CD8-positive, alpha-beta memory T cell (primary cell): ENCODE data around the gene DTX3L. TPM values are rescaled to one million over a fixed set of nuclear protein-coding genes. Genes with fewer than 3 reads are reported as not detected.

Source experiments
- CTCF ChIA-PET: fragments of 350-600 bp; sonication (Branson Sonifier 250); formaldehyde crosslinking; loops from one replicate; lab custom pipeline; 2021; ENCODE audit warnings: antibody characterized with exemption; lab: Charles Lee
- POLR2A ChIA-PET: fragments of 350-600 bp; sonication (Branson Sonifier 250); formaldehyde crosslinking; loops from one replicate; lab custom pipeline; 2021; ENCODE audit warnings: antibody characterized with exemption; lab: Charles Lee
- DNase-seq, 5 donors: peaks; one replicate each; pipeline versions ENCODE4 v3.0.0 to v3.0.0-alpha.2; 2020 to 2022; ENCODE audit warnings: mixed read lengths in 1 of 5
- H3K27ac ChIP-seq: one replicate; pipeline ENCODE4 v1.7.0; 2013; ENCODE audit warnings: low read depth, mild to moderate bottlenecking, low read length, moderate library complexity
- H3K27me3 ChIP-seq: 2 replicates; pipeline ENCODE4 v1.7.0; 2013; ENCODE audit warnings: low read length, mild to moderate bottlenecking; ENCODE audit not compliant: insufficient read depth, poor library complexity, severe bottlenecking
- H3K36me3 ChIP-seq: 2 replicates; pipeline ENCODE4 v1.7.0; 2013; ENCODE audit warnings: mild to moderate bottlenecking, low read length, moderate library complexity; ENCODE audit not compliant: insufficient read depth
- H3K4me1 ChIP-seq: 2 replicates; pipeline ENCODE4 v1.7.0; 2013; ENCODE audit warnings: mild to moderate bottlenecking, low read length, moderate library complexity; ENCODE audit not compliant: insufficient read depth
- H3K4me3 ChIP-seq: 2 replicates; pipeline ENCODE4 v1.7.0; 2013; ENCODE audit warnings: mild to moderate bottlenecking, low read length
- H3K9me3 ChIP-seq: 2 replicates; pipeline ENCODE4 v1.7.0; 2013; ENCODE audit warnings: mild to moderate bottlenecking, low read length
- H3K27ac Mint-ChIP-seq, 8 donors: one replicate each; pipeline ENCODE4 v1.8.0; 2020 to 2021; ENCODE audit warnings: mixed read lengths in 8 of 8, mild to moderate bottlenecking in 6 of 8, inconsistent platforms in 3 of 8, moderate library complexity in 3 of 8
- H3K27me3 Mint-ChIP-seq, 2 donors: one replicate each; pipeline ENCODE4 v1.8.0; 2020 to 2021; ENCODE audit warnings: mixed read lengths in 2 of 2, mild to moderate bottlenecking in 1 of 2, moderate library complexity in 1 of 2
- H3K36me3 Mint-ChIP-seq, 3 donors: one replicate each; pipeline ENCODE4 v1.8.0; 2020 to 2021; ENCODE audit warnings: mixed read lengths in 3 of 3, inconsistent platforms in 1 of 3, mild to moderate bottlenecking in 1 of 3
- H3K4me1 Mint-ChIP-seq, 3 donors: one replicate each; pipeline ENCODE4 v1.8.0; 2020 to 2021; ENCODE audit warnings: mixed read lengths in 3 of 3, inconsistent platforms in 1 of 3, mild to moderate bottlenecking in 1 of 3
- H3K4me3 Mint-ChIP-seq, 7 donors: one replicate each; pipeline ENCODE4 v1.8.0; 2020 to 2021; ENCODE audit warnings: mixed read lengths in 7 of 7, mild to moderate bottlenecking in 6 of 7, moderate library complexity in 4 of 7, inconsistent platforms in 2 of 7
- H3K9me3 Mint-ChIP-seq, 5 donors: one replicate each; pipeline ENCODE4 v1.8.0; 2020 to 2022; ENCODE audit warnings: mixed read lengths in 5 of 5, mild to moderate bottlenecking in 3 of 5, moderate library complexity in 2 of 5, inconsistent platforms in 1 of 5
- polyA plus RNA-seq: library from polyadenylated mRNA; unstranded; fragments of 300-500 nt; fragmentation: Illumina TruSeq; gene quantifications from one replicate; pipeline ENCODE4 v1.2.3, GENCODE V29; 2021
- total RNA-seq, 2 experiments: library from RNA; stranded (reverse); gene quantifications; one replicate each; pipeline ENCODE4 v1.2.3, GENCODE V29; 2021

Gene DTX3L
- total and polyA plus RNA-seq, 3 experiments from 2014 or later = 22.9 to 31.2 (median 24.3) TPM

- Histone ChIP-seq H3K27ac (no peak overlapping the region), H3K4me3 (no peak overlapping the region), H3K27me3 (no peaks in the 10 kb centered on the region), H3K36me3 (no peaks in the 10 kb centered on the region), H3K9me3 (no peaks in the 10 kb centered on the region), H3K4me1 (no peaks in the 10 kb centered on the region)
- Mint-ChIP-seq H3K4me3 (no peak overlapping the region), H3K9me3 (no peaks in the 10 kb centered on the region), H3K36me3 (peaks cover 6 to 32% (median 12%) of the 10 kb centered on the region in 3 donors), H3K4me1 (peaks cover 22 to 56% (median 46%) of the 10 kb centered on the region in 3 donors), H3K27me3 (no peaks in the 10 kb centered on the region), H3K27ac (no peak overlapping the region)
- no peak for DNase-seq
- POLR2A ChIA-PET = no interaction called here
- CTCF ChIA-PET = no interaction called here
Measured at GRCh38 chr3:122589297-122589696, 25.2 kb downstream of the DTX3L start.

- Histone ChIP-seq H3K4me3 (no peak overlapping the region), H3K36me3 (no peaks in the 10 kb centered on the region), H3K27ac (no peak overlapping the region), H3K9me3 (no peaks in the 10 kb centered on the region), H3K4me1 (no peaks in the 10 kb centered on the region), H3K27me3 (no peaks in the 10 kb centered on the region)
- Mint-ChIP-seq H3K9me3 (no peaks in the 10 kb centered on the region), H3K4me1 (peaks cover 17 to 49% (median 38%) of the 10 kb centered on the region in 3 donors), H3K27ac (no peak overlapping the region), H3K4me3 (no peak overlapping the region), H3K36me3 (peaks cover 5 to 22% (median 13%) of the 10 kb centered on the region in 3 donors), H3K27me3 (no peaks in the 10 kb centered on the region)
- POLR2A ChIA-PET = no interaction called here
- DNase-seq = no peak
- CTCF ChIA-PET = no interaction called here
Measured at GRCh38 chr3:122590610-122591009, 26.5 kb downstream of the DTX3L start.

GRCh38 chr3:122594025-122594424 is 29.9 kb downstream of the DTX3L start:
- Mint-ChIP-seq H3K36me3 (peaks cover 13 to 30% (median 20%) of the 10 kb centered on the region in 3 donors), H3K4me3 (no peak overlapping the region), H3K27ac (peak overlapping the region in 1 of 8 donors; percentile 17), H3K4me1 (peaks cover 10 to 29% (median 17%) of the 10 kb centered on the region in 3 donors), H3K9me3 (peaks cover 0 to 5% (median 0%) of the 10 kb centered on the region in 5 donors), H3K27me3 (no peaks in the 10 kb centered on the region)
- DNase-seq = no peak
- Histone ChIP-seq H3K27me3 (no peaks in the 10 kb centered on the region), H3K36me3 (no peaks in the 10 kb centered on the region), H3K27ac (no peak overlapping the region), H3K9me3 (no peaks in the 10 kb centered on the region), H3K4me3 (no peak overlapping the region), H3K4me1 (no peaks in the 10 kb centered on the region)
- POLR2A ChIA-PET = no interaction called here
- CTCF ChIA-PET = no interaction called here

GRCh38 chr3:122598151-122598550 is 34.0 kb downstream of the DTX3L start:
- Mint-ChIP-seq H3K4me3 (no peak overlapping the region), H3K4me1 (peaks cover 25 to 32% (median 29%) of the 10 kb centered on the region in 3 donors), H3K9me3 (peaks cover 0 to 5% (median 0%) of the 10 kb centered on the region in 5 donors), H3K27ac (peak overlapping the region in 5 of 8 donors; percentile 8 to 67 (median 44)), H3K36me3 (peaks cover 14 to 22% (median 21%) of the 10 kb centered on the region in 3 donors), H3K27me3 (no peaks in the 10 kb centered on the region)
- POLR2A ChIA-PET = no interaction called here
- Histone ChIP-seq H3K4me3 (no peak overlapping the region), H3K27ac (no peak overlapping the region), H3K9me3 (no peaks in the 10 kb centered on the region), H3K27me3 (no peaks in the 10 kb centered on the region), H3K4me1 (no peaks in the 10 kb centered on the region), H3K36me3 (no peaks in the 10 kb centered on the region)
- CTCF ChIA-PET = no interaction called here
- DNase-seq = no peak

GRCh38 chr3:122598556-122598955 is 34.4 kb downstream of the DTX3L start:
- peaks cover 28 to 34% (median 32%) of the 10 kb centered on the region in 3 donors for H3K4me1 Mint-ChIP-seq
- H3K36me3 Mint-ChIP-seq = peaks cover 14 to 24% (median 23%) of the 10 kb centered on the region in 3 donors
- CTCF ChIA-PET = no interaction called here

GRCh38 chr3:122602011-122602710 is 38.0 kb downstream of the DTX3L start:
- Histone ChIP-seq H3K4me1 (no peaks in the 10 kb centered on the region), H3K27me3 (no peaks in the 10 kb centered on the region), H3K9me3 (no peaks in the 10 kb centered on the region), H3K4me3 (no peak overlapping the region), H3K27ac (no peak overlapping the region), H3K36me3 (no peaks in the 10 kb centered on the region)
- peaks cover 6 to 24% (median 13%) of the 10 kb centered on the region in 3 donors for H3K36me3 Mint-ChIP-seq
- ChIA-PET POLR2A (no interaction called here), CTCF (interaction anchor here (1.2 kb wide), 1 partner anchor 37 kb away, joined by 4 read pairs; the partner anchor contains the start of genes DTX3L and PARP9)
- no peak overlapping the region for H3K4me3 Mint-ChIP-seq
- no peak for DNase-seq
- H3K27ac Mint-ChIP-seq = peak overlapping the region in 2 of 8 donors; percentile 4 to 43
- no peaks in the 10 kb centered on the region for H3K27me3 Mint-ChIP-seq
- no peaks in the 10 kb centered on the region for H3K9me3 Mint-ChIP-seq
- H3K4me1 Mint-ChIP-seq = peaks cover 24 to 32% (median 28%) of the 10 kb centered on the region in 3 donors

More at GRCh38 chr3:122598556-122598955, 34.4 kb downstream of the DTX3L start:
- no peaks in the 10 kb centered on the region for H3K4me1 ChIP-seq
- no peak for DNase-seq
- H3K9me3 ChIP-seq = no peaks in the 10 kb centered on the region
- POLR2A ChIA-PET = no interaction called here
- peak overlapping the region in 4 of 8 donors; percentile 8 to 67 (median 54) for H3K27ac Mint-ChIP-seq
- no peak overlapping the region for H3K4me3 ChIP-seq
- no peaks in the 10 kb centered on the region for H3K27me3 Mint-ChIP-seq
- H3K4me3 Mint-ChIP-seq = no peak overlapping the region
- H3K9me3 Mint-ChIP-seq = peaks cover 0 to 5% (median 0%) of the 10 kb centered on the region in 5 donors
- H3K27me3 ChIP-seq = no peaks in the 10 kb centered on the region
- H3K36me3 ChIP-seq = no peaks in the 10 kb centered on the region
- H3K27ac ChIP-seq = no peak overlapping the region

- Mint-ChIP-seq H3K9me3 (no peaks in the 10 kb centered on the region), H3K27me3 (no peaks in the 10 kb centered on the region), H3K27ac (peak overlapping the region in 2 of 8 donors; percentile 12 to 52), H3K4me3 (no peak overlapping the region), H3K36me3 (peaks cover 6 to 32% (median 16%) of the 10 kb centered on the region in 3 donors), H3K4me1 (peaks cover 23 to 35% (median 28%) of the 10 kb centered on the region in 3 donors)
- Histone ChIP-seq H3K9me3 (no peaks in the 10 kb centered on the region), H3K4me1 (no peaks in the 10 kb centered on the region), H3K36me3 (no peaks in the 10 kb centered on the region), H3K27me3 (no peaks in the 10 kb centered on the region), H3K4me3 (no peak overlapping the region), H3K27ac (no peak overlapping the region)
- ChIA-PET POLR2A (no interaction called here), CTCF (no interaction called here)
- no peak for DNase-seq
Measured at GRCh38 chr3:122603056-122603455, 38.9 kb downstream of the DTX3L start.

GRCh38 chr3:122606330-122606729 is 42.2 kb downstream of the DTX3L start:
- no peak overlapping the region for H3K4me3 ChIP-seq
- Mint-ChIP-seq H3K4me3 (no peak overlapping the region), H3K27me3 (no peaks in the 10 kb centered on the region), H3K36me3 (peaks cover 10 to 58% (median 26%) of the 10 kb centered on the region in 3 donors), H3K27ac (peak overlapping the region in 3 of 8 donors; percentile 48 to 87 (median 58)), H3K9me3 (no peaks in the 10 kb centered on the region), H3K4me1 (peaks cover 19 to 34% (median 22%) of the 10 kb centered on the region in 3 donors)
- ChIA-PET POLR2A (no interaction called here), CTCF (no interaction called here)
- H3K27ac ChIP-seq = no peak overlapping the region
- no peaks in the 10 kb centered on the region for H3K9me3 ChIP-seq
- no peak for DNase-seq
- no peaks in the 10 kb centered on the region for H3K4me1 ChIP-seq
- H3K36me3 ChIP-seq = peaks cover 10% of the 10 kb centered on the region
- H3K27me3 ChIP-seq = no peaks in the 10 kb centered on the region
